ENCODE measurements around the gene PHF1.

The PHF1 gene

DNA sequence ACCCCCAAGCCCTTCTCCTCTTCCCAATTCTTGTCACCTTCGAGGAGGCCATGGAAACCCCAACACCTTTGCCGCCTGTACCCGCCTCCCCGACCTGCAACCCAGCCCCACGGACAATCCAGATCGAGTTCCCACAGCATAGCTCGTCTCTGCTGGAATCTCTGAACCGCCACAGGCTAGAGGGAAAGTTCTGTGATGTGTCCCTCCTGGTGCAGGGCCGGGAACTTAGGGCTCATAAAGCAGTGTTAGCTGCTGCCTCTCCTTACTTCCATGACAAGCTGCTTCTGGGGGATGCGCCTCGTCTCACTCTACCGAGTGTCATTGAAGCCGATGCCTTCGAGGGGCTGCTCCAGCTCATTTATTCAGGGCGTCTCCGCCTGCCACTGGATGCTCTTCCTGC, 44.2 kb downstream of the PHF1 start:
- no peak for DNase-seq (ENCODE audit: low spot score)

DNA sequence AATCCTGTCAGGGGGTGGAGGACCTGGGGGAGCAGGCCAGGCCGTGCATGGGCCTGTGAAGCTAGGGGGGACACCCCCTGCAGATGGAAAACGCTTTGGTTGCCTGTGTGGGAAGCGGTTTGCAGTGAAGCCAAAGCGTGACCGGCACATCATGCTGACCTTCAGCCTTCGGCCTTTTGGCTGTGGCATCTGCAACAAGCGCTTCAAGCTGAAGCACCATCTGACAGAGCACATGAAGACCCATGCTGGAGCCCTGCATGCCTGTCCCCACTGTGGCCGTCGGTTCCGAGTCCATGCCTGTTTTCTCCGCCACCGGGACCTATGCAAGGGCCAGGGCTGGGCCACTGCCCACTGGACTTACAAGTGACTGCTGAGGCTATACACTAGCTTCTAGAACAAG, 45.3 kb downstream of the PHF1 start:
- DNase-seq (ENCODE audit: low spot score): no peak

DNA sequence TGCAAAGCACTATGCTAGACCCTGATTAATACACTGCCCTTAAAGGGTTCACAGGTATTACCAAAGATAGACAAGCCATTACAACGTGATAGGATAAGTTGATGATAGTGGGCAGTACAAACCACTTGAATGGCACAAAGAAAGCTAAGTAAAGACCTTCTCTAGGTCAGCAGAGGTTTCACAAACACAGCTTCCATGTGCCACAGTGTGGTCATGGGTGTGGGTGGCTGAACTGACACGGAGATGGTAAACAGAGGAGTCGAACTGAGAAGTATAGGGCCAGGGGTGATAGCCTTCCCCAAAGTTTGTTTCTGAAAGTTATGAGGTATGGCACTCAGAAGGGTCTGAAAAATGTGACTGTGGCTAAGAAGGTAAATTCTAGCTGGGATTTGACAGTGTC, 47.9 kb downstream of the PHF1 start:
- DNase-seq (ENCODE audit: low spot score): no peak

DNA sequence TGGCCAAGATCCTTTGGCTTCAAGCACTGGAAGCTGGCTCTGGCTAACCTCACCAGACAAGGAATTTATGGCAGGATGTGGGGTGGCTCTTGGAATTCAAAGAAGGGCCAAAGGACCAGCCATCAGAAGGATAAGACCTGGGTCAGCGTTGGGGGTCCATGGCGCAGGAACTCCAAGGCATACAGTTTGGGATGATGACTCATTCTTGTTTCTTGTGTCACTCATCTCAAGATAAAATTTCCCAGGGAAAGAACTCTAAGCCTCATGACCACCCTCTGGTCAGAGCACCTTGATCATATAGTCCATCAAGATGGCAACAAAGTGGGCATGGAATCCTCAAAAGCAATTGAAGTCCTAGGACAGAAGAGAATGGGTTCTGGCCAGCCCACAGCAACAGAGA, 48.4 kb downstream of the PHF1 start:
- no peak for DNase-seq (ENCODE audit: low spot score)
